Duodenal mucosa (tissue), 2 donors: ENCODE results near the gene DENND5A.
"Not testable (repeated sequence)": the region's sequence is repeated elsewhere in the genome, so short reads cannot be mapped to it uniquely, and the experiment has no call there.

Experiments
- H3K27ac ChIP-seq: one replicate; pipeline ENCODE4 v1.7.0; 2013; ENCODE audit warnings: low read depth, low read length
- H3K27me3 ChIP-seq, 2 donors: one replicate each; pipeline ENCODE4 v1.7.0; 2013; ENCODE audit warnings: low read length in 2 of 2, control low read depth in 1 of 2; ENCODE audit not compliant: insufficient read depth in 2 of 2, control insufficient read depth in 1 of 2
- H3K36me3 ChIP-seq, 2 donors: one replicate each; pipeline ENCODE4 v1.7.0; 2013; ENCODE audit warnings: low read length in 2 of 2, control low read depth in 1 of 2; ENCODE audit not compliant: insufficient read depth in 2 of 2, control insufficient read depth in 1 of 2
- H3K4me1 ChIP-seq, 2 donors: one replicate each; pipeline ENCODE4 v1.7.0; 2013; ENCODE audit warnings: low read length in 2 of 2, control low read depth in 1 of 2; ENCODE audit not compliant: insufficient read depth in 2 of 2, control insufficient read depth in 1 of 2
- H3K4me3 ChIP-seq, 2 donors: one replicate each; pipeline ENCODE4 v1.7.0; 2013; ENCODE audit warnings: low read length in 2 of 2, low read depth in 1 of 2
- H3K9ac ChIP-seq, 2 donors: one replicate each; pipeline ENCODE4 v1.7.0; 2013; ENCODE audit warnings: low read length in 2 of 2, low read depth in 1 of 2
- H3K9me3 ChIP-seq, 2 donors: one replicate each; pipeline ENCODE4 v1.7.0; 2013; ENCODE audit warnings: low read length in 2 of 2, control low read depth in 1 of 2; ENCODE audit not compliant: control insufficient read depth in 1 of 2

Gene DENND5A

GRCh38 chr11:9264316-9265210, 587 bp downstream of the DENND5A start:
- Histone ChIP-seq H3K4me3 (peak overlapping the region; percentile 70 to 71), H3K36me3 (no peaks in the 10 kb centered on the region), H3K27ac (peak overlapping the region; percentile 88), H3K27me3 (no peaks in the 10 kb centered on the region), H3K9ac (peak overlapping the region; percentile 36 to 68), H3K4me1 (peaks cover 0 to 11% of the 10 kb centered on the region in 2 donors), H3K9me3 (no peaks in the 10 kb centered on the region)

DNA sequence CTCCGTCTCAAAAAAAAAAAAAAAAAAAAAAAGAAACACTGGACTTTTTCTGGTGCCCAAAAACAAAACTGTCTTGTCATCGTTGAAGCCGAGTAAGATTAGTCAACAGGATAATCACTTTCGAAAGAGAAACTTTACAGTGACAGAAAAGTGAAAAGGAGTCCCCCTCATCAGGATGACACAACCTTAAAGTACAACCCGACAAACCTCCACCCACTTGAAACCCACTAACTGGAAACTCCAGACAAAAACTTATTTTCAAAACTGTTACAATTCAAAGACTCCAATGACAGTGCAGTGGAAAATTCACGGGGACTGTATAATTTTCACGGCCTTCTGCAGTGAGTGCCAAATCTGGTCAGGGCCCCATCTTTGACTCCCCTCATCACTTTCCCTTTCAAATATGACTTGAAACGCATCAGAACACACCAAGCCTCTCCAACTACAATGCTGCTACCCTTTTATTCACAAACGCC, 1.3 kb downstream of the DENND5A start:
- Histone ChIP-seq H3K36me3 (no peaks in the 10 kb centered on the region), H3K9ac (peak overlapping the region; percentile 36 to 68), H3K27me3 (no peaks in the 10 kb centered on the region), H3K27ac (peak overlapping the region; percentile 88), H3K9me3 (no peaks in the 10 kb centered on the region), H3K4me3 (peak overlapping the region; percentile 70 to 71), H3K4me1 (peaks cover 0 to 11% of the 10 kb centered on the region in 2 donors)

DNA sequence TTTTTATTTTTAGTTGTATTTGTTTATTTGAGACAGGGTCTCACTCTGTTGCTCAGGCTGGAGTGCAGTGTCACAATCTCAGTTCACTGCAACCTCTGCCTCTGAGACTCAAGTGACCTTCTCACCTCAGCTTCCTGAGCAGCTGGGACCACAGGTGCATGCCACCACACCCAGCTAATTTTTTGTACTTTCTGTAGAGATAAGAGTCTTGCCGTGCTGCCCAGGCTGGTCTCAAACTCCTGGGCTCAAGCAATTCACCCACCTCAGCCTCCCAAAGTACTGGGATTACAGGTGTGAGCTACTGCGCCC, 4.4 kb downstream of the DENND5A start:
- not testable (repeated sequence) for H3K4me3 ChIP-seq, H3K27ac ChIP-seq, H3K36me3 ChIP-seq, H3K27me3 ChIP-seq, H3K9me3 ChIP-seq, H3K9ac ChIP-seq
- peaks cover 0 to 11% of the 10 kb centered on the region in 2 donors for H3K4me1 ChIP-seq

DNA sequence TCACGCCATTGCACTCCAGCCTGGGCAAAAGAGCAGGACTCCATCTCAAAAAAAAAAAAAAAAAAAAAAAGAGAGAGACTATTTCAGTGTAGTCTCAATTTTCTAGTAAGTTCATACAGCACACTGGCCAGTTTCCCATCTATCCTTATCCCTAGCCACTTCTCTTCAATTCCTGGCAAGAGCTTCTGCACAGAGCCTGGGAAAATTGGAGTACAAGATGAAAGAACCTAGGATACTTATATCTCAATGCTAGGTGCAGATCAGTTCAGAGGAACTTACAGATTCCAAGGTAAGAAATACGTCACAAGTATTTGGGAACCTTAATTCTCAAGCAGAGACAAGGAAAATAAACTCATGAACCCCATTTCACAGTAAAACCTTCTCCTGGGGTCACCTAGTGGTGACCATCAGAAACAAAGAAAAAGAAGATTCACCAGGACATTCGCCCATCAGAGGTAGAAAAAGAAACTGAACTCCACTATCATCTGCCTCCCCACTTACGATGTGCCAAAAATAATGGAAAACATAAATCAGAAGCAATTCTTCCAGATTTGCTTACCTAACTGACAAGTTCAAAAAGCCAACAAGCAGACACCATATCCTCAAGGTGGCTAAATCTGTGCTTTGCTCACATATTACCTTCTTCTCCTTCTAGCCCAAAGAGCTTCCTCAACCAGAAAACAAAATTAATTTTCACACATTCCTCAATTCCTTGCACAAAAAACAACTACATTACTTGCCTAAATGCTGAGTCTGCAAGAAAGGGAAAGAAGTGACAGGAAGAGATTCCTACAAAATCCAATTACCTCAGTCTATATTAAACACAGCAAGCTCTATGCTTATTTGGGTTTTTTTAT, 4.9 kb downstream of the DENND5A start:
- Histone ChIP-seq H3K36me3 (no peaks in the 10 kb centered on the region), H3K9me3 (no peaks in the 10 kb centered on the region), H3K4me3 (no peak overlapping the region), H3K27me3 (no peaks in the 10 kb centered on the region), H3K9ac (no peak overlapping the region), H3K27ac (no peak overlapping the region), H3K4me1 (peaks cover 0 to 6% of the 10 kb centered on the region in 2 donors)

GRCh38 chr11:9258279-9258678, 6.9 kb downstream of the DENND5A start:
- H3K4me1 ChIP-seq, H3K4me3 ChIP-seq, H3K27me3 ChIP-seq, H3K9me3 ChIP-seq, H3K27ac ChIP-seq, H3K9ac ChIP-seq, H3K36me3 ChIP-seq: not testable (repeated sequence)

- no peaks in the 10 kb centered on the region for H3K27me3 ChIP-seq
- H3K27ac ChIP-seq: no peak overlapping the region
- no peaks in the 10 kb centered on the region for H3K4me1 ChIP-seq
- H3K9ac ChIP-seq: no peak overlapping the region
- no peak overlapping the region for H3K4me3 ChIP-seq
- no peaks in the 10 kb centered on the region for H3K36me3 ChIP-seq
- no peaks in the 10 kb centered on the region for H3K9me3 ChIP-seq
These were observed 10.7 kb downstream of the DENND5A start for GRCh38 chr11:9254416-9254815.

DNA sequence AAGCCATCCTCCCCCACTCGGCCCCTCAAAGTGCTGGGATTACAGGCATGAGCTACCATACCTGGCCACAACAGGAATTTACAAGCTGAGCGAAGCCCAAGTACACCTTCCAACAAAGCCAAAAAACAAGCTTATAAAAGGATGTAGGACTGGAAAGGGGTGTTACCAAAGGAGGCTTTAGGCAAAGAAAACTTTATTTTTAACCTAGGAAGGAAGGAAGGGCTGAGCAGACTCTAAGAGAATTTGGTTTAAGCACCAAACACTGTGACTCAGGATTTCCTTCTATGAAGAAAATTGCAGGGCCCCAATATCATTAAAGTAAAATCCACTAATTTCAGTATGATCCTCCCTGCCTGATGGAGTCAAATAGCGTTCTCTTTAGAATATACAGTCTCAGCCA, 12.1 kb downstream of the DENND5A start:
- H3K9me3 ChIP-seq: no peaks in the 10 kb centered on the region
- no peaks in the 10 kb centered on the region for H3K36me3 ChIP-seq
- no peak overlapping the region for H3K4me3 ChIP-seq
- no peaks in the 10 kb centered on the region for H3K27me3 ChIP-seq
- no peaks in the 10 kb centered on the region for H3K4me1 ChIP-seq
- H3K9ac ChIP-seq: no peak overlapping the region
- H3K27ac ChIP-seq: no peak overlapping the region

DNA sequence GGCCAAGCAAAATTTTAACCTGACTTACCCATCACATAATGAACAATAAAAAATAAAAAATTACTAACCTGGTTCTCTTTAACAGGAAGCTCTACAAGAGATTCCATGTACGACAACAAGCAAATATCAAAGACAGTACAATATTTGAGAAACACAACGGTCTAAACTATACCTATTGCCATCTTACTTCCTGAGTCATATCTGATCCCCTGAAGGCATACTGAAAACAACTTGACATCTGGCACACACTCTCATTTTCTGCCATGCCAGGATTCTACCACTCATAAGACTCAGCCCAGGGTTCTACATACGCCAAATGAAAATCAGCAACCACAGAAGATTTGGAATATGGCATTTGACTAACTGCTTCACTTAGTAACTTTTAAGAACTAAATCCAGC, 13.8 kb downstream of the DENND5A start:
- H3K9me3 ChIP-seq: no peaks in the 10 kb centered on the region
- no peak overlapping the region for H3K4me3 ChIP-seq
- H3K27ac ChIP-seq: no peak overlapping the region
- no peaks in the 10 kb centered on the region for H3K36me3 ChIP-seq
- H3K4me1 ChIP-seq: no peaks in the 10 kb centered on the region
- H3K27me3 ChIP-seq: no peaks in the 10 kb centered on the region
- no peak overlapping the region for H3K9ac ChIP-seq

GRCh38 chr11:9250139-9250582, 15.0 kb downstream of the DENND5A start:
- no peaks in the 10 kb centered on the region for H3K9me3 ChIP-seq
- H3K9ac ChIP-seq: no peak overlapping the region
- H3K4me3 ChIP-seq: no peak overlapping the region
- no peak overlapping the region for H3K27ac ChIP-seq
- H3K36me3 ChIP-seq: no peaks in the 10 kb centered on the region
- no peaks in the 10 kb centered on the region for H3K27me3 ChIP-seq
- no peaks in the 10 kb centered on the region for H3K4me1 ChIP-seq

GRCh38 chr11:9249252-9249651, 15.9 kb downstream of the DENND5A start:
- H3K9ac ChIP-seq: no peak overlapping the region
- H3K27ac ChIP-seq: no peak overlapping the region
- H3K36me3 ChIP-seq: no peaks in the 10 kb centered on the region
- no peak overlapping the region for H3K4me3 ChIP-seq
- H3K4me1 ChIP-seq: no peaks in the 10 kb centered on the region
- H3K27me3 ChIP-seq: no peaks in the 10 kb centered on the region
- H3K9me3 ChIP-seq: no peaks in the 10 kb centered on the region
